HL-60 (cell line): ENCODE measurements around the gene DDB1.
A peak's percentile ranks its signal among the peaks of the same experiment; 100 is the strongest.

Experiments
- DNase-seq, 2 experiments: peaks; one replicate each; pipeline ENCODE4 v3.0.0-alpha.2; 2010 to 2020; ENCODE audit warnings: low read depth in 1 of 2, low spot score in 1 of 2
- H3K27ac ChIP-seq: fragments of 250-450 bp; sonication (Bioruptor Pico); replicated peaks from 2 replicates; pipeline ENCODE4 v1.5.1; 2020; ENCODE audit warnings: mild to moderate bottlenecking, moderate library complexity
- H3K27me3 ChIP-seq: fragments of 250-450 bp; sonication (Bioruptor Pico); 2 replicates; pipeline ENCODE4 v1.5.1; 2021; ENCODE audit warnings: mild to moderate bottlenecking, moderate library complexity; ENCODE audit not compliant: insufficient read depth, poor library complexity, severe bottlenecking
- H3K4me3 ChIP-seq: replicated peaks from 2 replicates; pipeline ENCODE4 v1.5.1; 2011; ENCODE audit warnings: mild to moderate bottlenecking, control low read depth, low read length; ENCODE audit not compliant: insufficient read depth
- CTCF ChIP-seq: IDR thresholded peaks from one replicate; pipeline ENCODE4 v1.5.1; 2011; ENCODE audit warnings: low read length, control low read depth, inconsistent platforms; ENCODE audit not compliant: insufficient read depth
- GABPA ChIP-seq: IDR thresholded peaks from 2 replicates; pipeline ENCODE4 v1.6.1; 2012; ENCODE audit warnings: low read depth
- POLR2AphosphoS5 ChIP-seq: IDR thresholded peaks from 2 replicates; pipeline ENCODE4 v1.6.1; 2012; ENCODE audit warnings: low read depth
- REST ChIP-seq: IDR thresholded peaks from 2 replicates; pipeline ENCODE4 v1.6.1; 2012; ENCODE audit warnings: low read depth; ENCODE audit not compliant: insufficient replicate concordance
- SPI1 ChIP-seq: IDR thresholded peaks from 2 replicates; pipeline ENCODE4 v1.6.1; 2012; ENCODE audit warnings: low read depth, mild to moderate bottlenecking, borderline replicate concordance

DDB1 gene

GRCh38 chr11:61309739-61310138, 23.2 kb downstream of the DDB1 start:
- no peak for DNase-seq
- no peak for TF ChIP-seq CTCF
- TF ChIP-seq POLR2AphosphoS5, result no peak
- TF ChIP-seq GABPA, result no peak
- no peak for TF ChIP-seq REST
- no peak for TF ChIP-seq SPI1
- H3K4me3 ChIP-seq, result no peak overlapping the region
- H3K27ac ChIP-seq, result no peak overlapping the region
- no peaks in the 10 kb centered on the region for H3K27me3 ChIP-seq

GRCh38 chr11:61309141-61309540, 23.8 kb downstream of the DDB1 start:
- no peak overlapping the region for H3K27ac ChIP-seq
- DNase-seq, result no peak
- TF ChIP-seq POLR2AphosphoS5 (no peak), SPI1 (no peak)
- H3K27me3 ChIP-seq, result no peaks in the 10 kb centered on the region
- H3K4me3 ChIP-seq, result no peak overlapping the region

- no peak overlapping the region for H3K4me3 ChIP-seq
- no peak for TF ChIP-seq SPI1
- no peak for TF ChIP-seq POLR2AphosphoS5
- TF ChIP-seq GABPA, result no peak
- no peak for TF ChIP-seq CTCF
- TF ChIP-seq REST, result peak; percentile 84
These were observed 25.6 kb downstream of the DDB1 start for GRCh38 chr11:61307354-61307753.

GRCh38 chr11:61306221-61306620, 26.7 kb downstream of the DDB1 start:
- Histone ChIP-seq H3K27me3 (no peaks in the 10 kb centered on the region), H3K4me3 (no peak overlapping the region), H3K27ac (no peak overlapping the region)
- TF ChIP-seq REST, result no peak
- no peak for DNase-seq

More at GRCh38 chr11:61307354-61307753, 25.6 kb downstream of the DDB1 start:
- Histone ChIP-seq H3K27ac (no peak overlapping the region), H3K27me3 (no peaks in the 10 kb centered on the region)
- no peak for DNase-seq
